Measurements from ENCODE around the gene KCTD3. TPM values are rescaled to one million over a fixed set of nuclear protein-coding genes. Genes with fewer than 3 reads are reported as not detected.
A peak's percentile ranks its signal among the peaks of the same experiment; 100 is the strongest.

Gene KCTD3
- total and polyA plus RNA-seq, 2 donors (not counting 1 experiment from before 2014, with no cell fraction given): 2.3 to 3.0 TPM

DNA sequence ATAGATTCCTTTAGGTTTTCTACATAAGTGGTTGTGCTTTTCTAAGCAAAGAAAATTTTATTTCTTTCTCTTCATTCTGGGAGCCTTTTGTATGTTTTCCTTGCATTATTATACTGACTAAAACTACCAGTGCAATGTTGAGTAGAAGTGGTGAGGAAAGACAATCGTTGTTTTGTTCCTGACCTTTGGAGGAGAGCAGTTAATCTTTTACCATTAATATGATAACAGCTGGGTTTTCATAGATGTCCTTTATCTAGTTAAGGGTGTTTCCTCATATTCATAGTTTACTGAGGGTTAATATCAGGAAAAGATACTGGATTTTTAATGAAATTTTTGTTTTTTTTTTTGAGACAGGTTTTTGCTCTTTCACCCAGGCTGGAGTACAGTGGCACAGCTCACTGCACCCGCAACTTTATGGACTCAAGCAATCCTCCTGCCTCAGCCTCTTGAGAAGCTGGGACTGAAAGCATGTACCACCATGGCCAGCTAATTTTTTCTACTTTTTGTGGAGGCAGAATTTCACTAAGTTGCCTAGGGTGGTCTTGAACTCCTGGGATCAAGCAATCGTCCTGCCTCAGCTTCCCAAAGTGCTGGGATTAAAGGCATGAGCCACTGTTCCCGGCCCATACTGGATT is 9.0 kb upstream of the KCTD3 start:
- Histone ChIP-seq H3K9me3 (ENCODE audit: control extremely low read depth in 1 of 3, control insufficient read depth in 2 of 3, insufficient read depth in 1 of 3, low read length in 2 of 3) (peaks cover 2 to 16% (median 8%) of the 10 kb centered on the region in 3 donors), H2AFZ (ENCODE audit: insufficient read depth, low read depth, low read length, poor library complexity, severe bottlenecking) (no peak overlapping the region), H3K79me2 (ENCODE audit: control insufficient read depth, insufficient read depth, low read length) (no peaks in the 10 kb centered on the region), H3K4me1 (ENCODE audit: control insufficient read depth in 2 of 2, insufficient read depth in 2 of 2, low read length in 2 of 2) (no peaks in the 10 kb centered on the region), H3K4me2 (replicated peaks; ENCODE audit: low read depth, low read length, poor library complexity, severe bottlenecking) (no peak overlapping the region), H3K36me3 (replicated peaks in 1 of 2; ENCODE audit: control extremely low read depth in 1 of 2, control insufficient read depth in 1 of 2, extremely low read depth in 1 of 2, insufficient read depth in 2 of 2, low read length in 1 of 2) (no peaks in the 10 kb centered on the region), H3K9ac (ENCODE audit: low read length) (no peak overlapping the region), H3K27me3 (replicated peaks in 1 of 4; ENCODE audit: control extremely low read depth in 1 of 4, control insufficient read depth in 3 of 4, insufficient read depth in 4 of 4, low read length in 3 of 4) (no peaks in the 10 kb centered on the region), H3K27ac (ENCODE audit: low read length in 2 of 2) (no peak overlapping the region), H3K4me3 (ENCODE audit: control extremely low read depth in 1 of 5, extremely low read depth in 1 of 5, insufficient read depth in 1 of 5, low read depth in 2 of 5, low read length in 4 of 5) (no peak overlapping the region), H4K20me1 (ENCODE audit: control insufficient read depth, insufficient read depth, low read length, poor library complexity, severe bottlenecking) (no peaks in the 10 kb centered on the region)
- Mint-ChIP-seq H3K4me1 (no peaks in the 10 kb centered on the region), H3K9me3 (ENCODE audit: insufficient read depth) (peaks cover 9% of the 10 kb centered on the region), H3K4me3 (no peak overlapping the region), H3K27ac (no peak overlapping the region), H3K27me3 (peaks cover 18% of the 10 kb centered on the region)
- POLR2A ChIA-PET: no interaction called here
- DNase-seq (no peak), ATAC-seq (ENCODE audit: low read depth) (no peak)
- intact Hi-C loops (cut with micrococcal nuclease): no loop called here
- WGBS (ENCODE audit: insufficient coverage): 89% methylated on average over 2 of the region's 4 CpGs
- CTCF ChIA-PET: no interaction called here
- TF ChIP-seq EZH2 (IDR thresholded peaks at IDR 0.05; ENCODE audit: borderline replicate concordance, insufficient read depth, low read depth, low read length, poor library complexity, severe bottlenecking): no peak

- CTCF ChIA-PET: interaction anchor here (0.5 to 1.2 kb wide), 2 partner anchors 41 to 161 kb away, joined by 3 read pairs; no protein-coding TSS in a partner anchor
Observed at GRCh38 chr1:215567491-215568298, 591 bp downstream of the KCTD3 start.

More at GRCh38 chr1:215567491-215568298, 591 bp downstream of the KCTD3 start:
- peaks cover 31% of the 10 kb centered on the region for H3K4me1 Mint-ChIP-seq
- ATAC-seq (ENCODE audit: low read depth) (peak; percentile 62), DNase-seq (peak; percentile 58)
- Histone ChIP-seq H3K4me1 (ENCODE audit: control insufficient read depth in 2 of 2, insufficient read depth in 2 of 2, low read length in 2 of 2) (peaks cover 6 to 11% of the 10 kb centered on the region in 2 donors), H3K4me3 (ENCODE audit: control extremely low read depth in 1 of 5, extremely low read depth in 1 of 5, insufficient read depth in 1 of 5, low read depth in 2 of 5, low read length in 4 of 5) (peak overlapping the region; percentile 65 to 84 (median 69)), H2AFZ (ENCODE audit: insufficient read depth, low read depth, low read length, poor library complexity, severe bottlenecking) (peak overlapping the region; percentile 81), H3K9me3 (ENCODE audit: control extremely low read depth in 1 of 3, control insufficient read depth in 2 of 3, insufficient read depth in 1 of 3, low read length in 2 of 3) (no peaks in the 10 kb centered on the region), H3K79me2 (ENCODE audit: control insufficient read depth, insufficient read depth, low read length) (peaks cover 26% of the 10 kb centered on the region), H3K9ac (ENCODE audit: low read length) (peak overlapping the region; percentile 71), H3K4me2 (replicated peaks; ENCODE audit: low read depth, low read length, poor library complexity, severe bottlenecking) (peak overlapping the region; percentile 74), H4K20me1 (ENCODE audit: control insufficient read depth, insufficient read depth, low read length, poor library complexity, severe bottlenecking) (no peaks in the 10 kb centered on the region), H3K27me3 (replicated peaks in 1 of 4; ENCODE audit: control extremely low read depth in 1 of 4, control insufficient read depth in 3 of 4, insufficient read depth in 4 of 4, low read length in 3 of 4) (peaks cover 0 to 3% (median 0%) of the 10 kb centered on the region in 4 experiments), H3K36me3 (replicated peaks in 1 of 2; ENCODE audit: control extremely low read depth in 1 of 2, control insufficient read depth in 1 of 2, extremely low read depth in 1 of 2, insufficient read depth in 2 of 2, low read length in 1 of 2) (no peaks in the 10 kb centered on the region), H3K27ac (ENCODE audit: low read length in 2 of 2) (peak overlapping the region in 1 of 2 donors; percentile 27)
- H3K9me3 Mint-ChIP-seq (ENCODE audit: insufficient read depth): no peaks in the 10 kb centered on the region
- intact Hi-C loops (cut with micrococcal nuclease): no loop called here
- WGBS (ENCODE audit: insufficient coverage): 1% methylated on average over 53 of the region's 63 CpGs
- H3K4me3 Mint-ChIP-seq: peak overlapping the region; percentile 94
- POLR2A ChIA-PET: no interaction called here
- TF ChIP-seq, protein P1, sequence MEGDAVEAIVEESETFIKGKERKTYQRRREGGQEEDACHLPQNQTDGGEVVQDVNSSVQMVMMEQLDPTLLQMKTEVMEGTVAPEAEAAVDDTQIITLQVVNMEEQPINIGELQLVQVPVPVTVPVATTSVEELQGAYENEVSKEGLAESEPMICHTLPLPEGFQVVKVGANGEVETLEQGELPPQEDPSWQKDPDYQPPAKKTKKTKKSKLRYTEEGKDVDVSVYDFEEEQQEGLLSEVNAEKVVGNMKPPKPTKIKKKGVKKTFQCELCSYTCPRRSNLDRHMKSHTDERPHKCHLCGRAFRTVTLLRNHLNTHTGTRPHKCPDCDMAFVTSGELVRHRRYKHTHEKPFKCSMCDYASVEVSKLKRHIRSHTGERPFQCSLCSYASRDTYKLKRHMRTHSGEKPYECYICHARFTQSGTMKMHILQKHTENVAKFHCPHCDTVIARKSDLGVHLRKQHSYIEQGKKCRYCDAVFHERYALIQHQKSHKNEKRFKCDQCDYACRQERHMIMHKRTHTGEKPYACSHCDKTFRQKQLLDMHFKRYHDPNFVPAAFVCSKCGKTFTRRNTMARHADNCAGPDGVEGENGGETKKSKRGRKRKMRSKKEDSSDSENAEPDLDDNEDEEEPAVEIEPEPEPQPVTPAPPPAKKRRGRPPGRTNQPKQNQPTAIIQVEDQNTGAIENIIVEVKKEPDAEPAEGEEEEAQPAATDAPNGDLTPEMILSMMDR (IDR thresholded peaks at IDR 0.05): no peak
- TF ChIP-seq EZH2 (IDR thresholded peaks at IDR 0.05; ENCODE audit: borderline replicate concordance, insufficient read depth, low read depth, low read length, poor library complexity, severe bottlenecking): no peak
- peaks cover 16% of the 10 kb centered on the region for H3K27me3 Mint-ChIP-seq
- peak overlapping the region; percentile 39 for H3K27ac Mint-ChIP-seq
